GM13977 (cell line): ENCODE measurements around the gene PPP1R9A.

Experiments used
- DNase-seq: peaks from one replicate; pipeline ENCODE4 v3.0.0; 2012; ENCODE audit warnings: low spot score
- in situ Hi-C: fragments of 300-500 bp; cut with MboI; formaldehyde crosslinking; loops from one replicate; pipeline ENCODE4 v1.12.0; 2022; ENCODE audit warnings: low sequenced_read_pairs, low pct_unique_long_range_greater_than_20kb, mixed read lengths, inconsistent platforms; ENCODE audit not compliant: unreplicated experiment
- TF ChIP-seq, protein P1 (sequence below): IDR thresholded peaks from 2 replicates; pipeline ENCODE4 v1.5.1; 2012; ENCODE audit warnings: mild to moderate bottlenecking, control low read depth; ENCODE audit not compliant: insufficient read depth; ENCODE audit errors: extremely low read depth, missing control alignments

PPP1R9A gene

DNA sequence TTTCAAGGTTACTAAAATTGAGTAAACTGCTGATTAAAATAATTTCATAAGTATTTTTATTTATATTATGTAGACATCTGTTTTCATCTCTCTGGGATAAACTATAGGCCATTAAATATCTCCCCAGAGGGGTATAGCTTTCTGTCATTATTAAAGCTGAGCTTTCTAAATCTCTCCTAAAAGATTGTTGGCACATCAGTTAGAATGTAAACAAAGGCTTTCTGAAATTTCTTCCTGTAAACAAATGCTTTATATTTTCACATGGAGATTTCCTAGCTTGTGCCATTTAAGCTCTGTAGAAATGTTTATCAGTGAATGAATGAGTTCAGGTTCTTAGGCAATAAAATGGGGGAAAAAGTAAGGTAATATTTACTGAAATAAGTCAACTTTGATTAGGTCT is 35.7 kb downstream of the PPP1R9A start:
- TF ChIP-seq, protein P1, sequence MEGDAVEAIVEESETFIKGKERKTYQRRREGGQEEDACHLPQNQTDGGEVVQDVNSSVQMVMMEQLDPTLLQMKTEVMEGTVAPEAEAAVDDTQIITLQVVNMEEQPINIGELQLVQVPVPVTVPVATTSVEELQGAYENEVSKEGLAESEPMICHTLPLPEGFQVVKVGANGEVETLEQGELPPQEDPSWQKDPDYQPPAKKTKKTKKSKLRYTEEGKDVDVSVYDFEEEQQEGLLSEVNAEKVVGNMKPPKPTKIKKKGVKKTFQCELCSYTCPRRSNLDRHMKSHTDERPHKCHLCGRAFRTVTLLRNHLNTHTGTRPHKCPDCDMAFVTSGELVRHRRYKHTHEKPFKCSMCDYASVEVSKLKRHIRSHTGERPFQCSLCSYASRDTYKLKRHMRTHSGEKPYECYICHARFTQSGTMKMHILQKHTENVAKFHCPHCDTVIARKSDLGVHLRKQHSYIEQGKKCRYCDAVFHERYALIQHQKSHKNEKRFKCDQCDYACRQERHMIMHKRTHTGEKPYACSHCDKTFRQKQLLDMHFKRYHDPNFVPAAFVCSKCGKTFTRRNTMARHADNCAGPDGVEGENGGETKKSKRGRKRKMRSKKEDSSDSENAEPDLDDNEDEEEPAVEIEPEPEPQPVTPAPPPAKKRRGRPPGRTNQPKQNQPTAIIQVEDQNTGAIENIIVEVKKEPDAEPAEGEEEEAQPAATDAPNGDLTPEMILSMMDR, result no peak
- in situ Hi-C loops, result no loop called here
- no peak for DNase-seq

DNA sequence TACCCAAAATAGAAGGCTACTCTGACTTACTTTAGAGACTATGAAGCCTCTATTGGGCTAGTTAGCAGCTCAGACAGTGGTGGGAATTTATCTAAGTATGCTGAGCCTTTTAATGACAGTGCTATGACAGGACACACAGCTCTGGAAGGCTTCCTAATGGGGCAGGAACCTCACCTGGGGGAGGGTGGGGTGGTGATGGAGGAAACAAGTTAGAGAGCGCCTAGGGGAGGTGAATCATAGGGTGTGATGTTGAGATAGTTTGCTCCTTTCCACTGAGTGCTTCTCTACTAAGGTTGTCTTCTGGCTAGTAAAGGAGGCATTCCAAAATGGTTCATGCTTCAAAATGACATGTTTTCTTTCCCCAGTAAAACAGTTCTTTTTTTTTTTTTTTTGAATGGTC is 42.1 kb downstream of the PPP1R9A start:
- in situ Hi-C loops, result no loop called here
- DNase-seq, result no peak
- TF ChIP-seq, protein P1, result no peak

DNA sequence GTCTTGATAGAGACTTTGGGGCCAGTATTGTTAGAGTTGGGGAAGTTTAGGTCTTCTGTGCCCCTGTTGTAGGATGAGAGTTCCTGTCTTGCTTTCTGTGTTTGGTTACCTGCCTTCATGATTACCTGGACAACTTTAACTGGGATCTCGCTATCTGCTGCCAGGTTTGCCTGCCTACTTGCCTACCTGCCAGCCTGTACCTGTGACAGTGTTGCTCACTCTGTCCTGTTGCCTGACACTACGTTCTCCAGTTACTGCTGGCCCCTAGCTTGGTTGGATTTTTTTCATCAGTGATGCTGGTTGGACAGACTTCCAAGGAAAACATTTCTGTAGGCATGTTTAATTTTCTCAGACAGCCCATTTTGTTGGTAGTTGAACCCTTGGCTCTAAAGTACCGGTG is 48.4 kb downstream of the PPP1R9A start:
- TF ChIP-seq, protein P1, result no peak
- in situ Hi-C loops, result no loop called here
- DNase-seq, result no peak

DNA sequence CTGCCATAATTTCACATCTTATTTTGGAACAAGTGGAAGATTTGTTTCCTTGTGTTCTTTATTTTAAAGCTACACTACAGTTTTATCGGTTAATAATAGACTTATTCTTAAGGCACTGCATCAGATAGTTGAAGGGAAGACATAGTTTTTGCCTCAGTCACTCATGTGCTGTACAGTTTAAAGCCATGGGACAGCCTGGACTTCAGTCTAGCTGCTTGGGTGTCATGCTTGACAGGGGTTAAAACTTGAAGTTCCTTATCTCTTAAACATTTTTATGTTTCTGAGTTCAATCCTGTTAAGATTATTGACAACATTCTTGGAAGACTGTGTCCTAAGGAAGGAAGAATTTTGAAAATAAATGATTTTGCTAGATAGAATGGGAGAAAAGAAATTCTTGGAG is 49.7 kb downstream of the PPP1R9A start:
- TF ChIP-seq, protein P1, result no peak
- in situ Hi-C loops, result no loop called here
- DNase-seq, result no peak

DNA sequence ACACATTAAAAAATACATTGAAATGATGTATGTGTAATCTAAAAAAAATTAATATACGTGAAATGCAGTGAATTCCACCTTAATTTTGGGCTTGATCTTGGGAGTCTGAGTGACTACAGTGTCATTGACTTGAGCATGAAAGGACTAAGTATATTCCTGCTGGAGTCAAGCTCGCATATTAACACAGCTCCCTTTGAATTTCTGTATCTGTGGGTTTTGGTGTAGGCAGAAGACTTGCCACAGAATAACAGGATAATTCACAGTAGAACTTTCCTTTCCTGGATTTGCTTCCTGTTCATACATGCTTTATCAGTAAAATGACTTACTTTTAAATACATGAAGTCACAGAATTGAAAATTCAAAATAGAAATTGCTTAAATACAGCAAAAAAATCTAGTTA is 55.3 kb downstream of the PPP1R9A start:
- in situ Hi-C loops, result no loop called here
- TF ChIP-seq, protein P1, result no peak
- DNase-seq, result no peak

DNA sequence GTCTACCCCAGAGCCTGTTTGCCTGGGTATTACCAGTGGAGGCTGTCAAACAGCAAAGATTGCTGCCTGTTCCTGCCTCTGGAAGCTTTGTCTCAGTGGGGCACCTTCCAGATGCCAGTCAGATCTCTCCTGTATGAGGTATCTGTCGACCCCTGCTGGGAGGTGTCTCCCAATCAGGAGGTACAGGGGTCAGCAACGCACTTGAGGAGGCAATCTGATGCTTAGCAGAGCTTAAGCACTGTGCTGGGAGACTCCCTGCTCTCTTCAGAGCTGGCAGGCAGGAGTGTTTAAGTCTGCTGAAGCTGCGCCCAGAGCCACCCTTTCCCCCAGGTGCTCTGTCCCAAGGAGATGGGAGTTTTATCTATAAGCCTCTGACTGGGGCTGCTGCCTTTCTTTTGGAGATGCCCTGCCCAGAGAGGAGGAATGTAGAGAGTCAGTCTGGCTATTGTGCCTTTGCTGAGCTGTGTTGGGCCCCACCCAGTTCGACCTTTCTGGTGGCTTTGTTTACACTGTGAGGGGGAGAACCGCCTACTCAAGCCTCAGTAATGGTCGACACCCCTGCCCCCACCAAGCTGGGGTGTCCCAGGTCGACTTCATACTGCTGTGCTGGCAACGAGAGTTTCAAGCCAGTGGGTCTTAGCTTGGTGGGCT is 62.2 kb downstream of the PPP1R9A start:
- TF ChIP-seq, protein P1, result no peak
- DNase-seq, result no peak
- in situ Hi-C loops, result no loop called here
